K562 (cell line): ENCODE results near the gene KIF3A. TPM values are rescaled to one million over a fixed set of nuclear protein-coding genes. Genes with fewer than 3 reads are reported as not detected.

Source experiments
- BCL6 ChIP-seq: fragments of 250-450 bp; sonication (Bioruptor Pico); IDR thresholded peaks from 2 replicates; pipeline ENCODE4 v1.4.0; 2020
- CAMTA2 ChIP-seq: fragments of 250-450 bp; sonication (Bioruptor Pico); conservative IDR thresholded peaks from 2 replicates; pipeline ENCODE4 v1.5.1; 2022
- ELF1 ChIP-seq: fragments of 200-800 bp; sonication (Bioruptor generic); IDR thresholded peaks from 2 replicates; pipeline ENCODE4 v1.6.1; 2016; ENCODE audit warnings: missing genetic modification characterization, missing compliant biosample characterization
- GABPA ChIP-seq: fragments of 200-800 bp; sonication (Bioruptor generic); conservative IDR thresholded peaks from 2 replicates; pipeline ENCODE4 v1.6.1; 2016; ENCODE audit warnings: low read depth, missing genetic modification characterization, missing compliant biosample characterization
- HNRNPL ChIP-seq: fragments of 200-400 bp; formaldehyde crosslinking; IDR thresholded peaks from 2 replicates; pipeline ENCODE4 v1.6.1; 2017; ENCODE audit warnings: low read depth, mild to moderate bottlenecking, low read length
- HNRNPLL ChIP-seq: fragments of 200-400 bp; formaldehyde crosslinking; IDR thresholded peaks from 2 replicates; pipeline ENCODE4 v1.6.1; 2017; ENCODE audit warnings: low read length, low read depth, mild to moderate bottlenecking; ENCODE audit not compliant: poor library complexity, severe bottlenecking
- KAT2B ChIP-seq: IDR thresholded peaks from one replicate; pipeline ENCODE4 v1.6.1; 2012; ENCODE audit warnings: low read depth, mild to moderate bottlenecking, control low read depth, inconsistent platforms, low read length, moderate library complexity
- SMARCC2 ChIP-seq: fragments of 450-650 bp; IDR thresholded peaks from 2 replicates; pipeline ENCODE4 v1.6.1; 2017; ENCODE audit warnings: antibody characterized with exemption, moderate library complexity, mild to moderate bottlenecking, low read depth
- TAF15 ChIP-seq: fragments of 200-400 bp; formaldehyde crosslinking; IDR thresholded peaks from 2 replicates; pipeline ENCODE4 v1.6.1; 2017; ENCODE audit warnings: mild to moderate bottlenecking, low read depth, low read length, moderate library complexity
- TOE1 ChIP-seq, 2 experiments: fragments of 450-650 bp in 1 of 2; sonication (generic) in 1 of 2; formaldehyde crosslinking in 1 of 2; IDR thresholded peaks; 2 replicates each; pipeline versions ENCODE4 v1.7.1 to v1.8.0; 2016 to 2022; ENCODE audit warnings: borderline replicate concordance in 2 of 2, mild to moderate bottlenecking in 2 of 2, antibody characterized with exemption in 1 of 2, inconsistent platforms in 1 of 2, low read depth in 1 of 2, missing genetic modification reagents in 1 of 2, moderate library complexity in 1 of 2
- U2AF1 ChIP-seq: fragments of 200-400 bp; formaldehyde crosslinking; optimal IDR thresholded peaks from 2 replicates; pipeline ENCODE3; 2017; ENCODE audit warnings: mild to moderate bottlenecking, low read depth, low read length, moderate library complexity
- ZNF124 ChIP-seq: sonication (generic); formaldehyde crosslinking; IDR thresholded peaks from 2 replicates; pipeline ENCODE4 v1.8.1; 2022; ENCODE audit warnings: missing genetic modification reagents
- ZNF197 ChIP-seq: fragments of 200-800 bp; sonication (Bioruptor generic); IDR thresholded peaks from 2 replicates; pipeline ENCODE4 v1.6.1; 2016; ENCODE audit warnings: low read depth, missing genetic modification characterization, missing compliant biosample characterization
- ZNF445 ChIP-seq: fragments of 250-450 bp; sonication (Bioruptor Pico); IDR thresholded peaks from 2 replicates; pipeline ENCODE4 v1.4.0; 2020; ENCODE audit warnings: low read depth, mild to moderate bottlenecking, moderate library complexity
- polyA plus RNA-seq, 8 experiments: library from polyadenylated mRNA; depleted of rRNA in 4 of 8; stranded (reverse) in 5 of 8; unstranded in 3 of 8; fragments of >200 nt; fragmentation: Nextera tagmentation in 2 of 8; fragmentation: Illumina TruSeq in 1 of 8; extraction: Ambion mirVana in 2 of 8; extraction: Trizol in 1 of 8; gene quantifications; 2 replicates each; pipeline versions ENCODE4 v1.2.1 to v1.2.3, GENCODE V29; 2011 to 2014; ENCODE audit warnings: inconsistent platforms in 1 of 8, missing spikeins in 1 of 8
- total RNA-seq, 7 experiments: library from RNA; depleted of rRNA in 6 of 7; stranded (reverse); fragments of >200 nt in 6 of 7; fragmentation: Illumina TruSeq in 2 of 7; extraction: Trizol in 2 of 7; gene quantifications; 2 replicates each; pipeline versions ENCODE4 v1.2.1 to v1.2.3, GENCODE V29; 2011 to 2021; ENCODE audit warnings: low replicate concordance in 1 of 7
- TF ChIP-seq, protein P1 (sequence below): fragments of 200-600 bp; sonication (generic); IDR thresholded peaks from one replicate; pipeline ENCODE4 v1.6.1; 2012; ENCODE audit warnings: mild to moderate bottlenecking, low read depth, low read length, inconsistent platforms

The KIF3A gene
- total and polyA plus RNA-seq, 9 of the 15 experiments (the other 6 are each of a cell fraction or from before 2014, with no cell fraction given), result 1.5 to 7.8 (median 6.0) TPM

DNA sequence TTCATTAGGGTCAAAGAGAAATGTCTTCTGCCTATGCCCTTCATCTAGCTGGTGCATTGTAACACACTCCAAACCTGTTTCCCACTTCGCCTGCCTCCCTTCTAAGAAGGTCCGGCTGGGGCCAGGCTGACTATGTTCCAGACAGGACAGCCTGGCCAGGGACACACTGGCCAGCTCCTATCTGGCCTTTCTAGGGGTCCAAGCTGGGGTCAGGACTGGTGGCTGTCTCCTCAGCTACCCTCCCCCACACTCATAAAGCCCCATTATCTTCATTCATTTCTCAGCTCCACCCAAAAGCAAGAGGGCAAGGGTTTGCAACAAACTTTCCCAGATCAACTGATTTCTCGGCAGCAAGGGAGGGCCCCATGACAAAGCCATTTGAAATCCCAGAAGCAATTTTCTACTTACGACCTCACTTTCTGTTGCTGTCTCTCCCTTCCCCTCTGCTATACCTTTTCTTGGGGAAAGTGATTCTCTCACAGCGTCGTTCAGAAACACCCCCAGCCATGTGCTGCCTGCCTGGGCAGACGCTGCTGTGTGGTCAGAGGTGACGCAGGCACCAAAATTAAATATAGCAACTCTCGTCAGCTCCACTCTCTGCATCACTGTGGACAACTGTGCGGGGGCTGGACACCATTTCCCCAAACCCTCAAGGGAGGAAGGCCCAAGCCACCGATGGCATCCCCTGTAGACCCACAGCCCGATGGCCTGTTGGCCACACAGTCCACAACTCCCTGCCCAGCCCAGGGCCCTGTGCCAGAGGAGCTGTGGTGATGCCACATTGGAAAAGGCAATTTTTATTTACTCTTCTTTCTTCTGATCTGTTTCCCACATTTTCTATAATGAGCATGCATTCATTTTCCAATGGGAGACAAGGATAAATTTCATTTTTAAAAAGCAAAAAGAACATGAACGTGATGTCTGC lies 73.3 kb downstream of the KIF3A start (continued):
- TF ChIP-seq CAMTA2 (CRISPR knock-in tag) (0 out of 2 replicates have a peak, but pooled peaks have one; percentile 37), ZNF197 (no peak), TAF15 (no peak), ZNF445 (no peak), HNRNPL (no peak), SMARCC2 (no peak), BCL6 (CRISPR knock-in tag) (no peak), ZNF124 (CRISPR knock-in tag) (no peak), TOE1 (IDR thresholded peaks at IDR 0.05; ENCODE audit: borderline replicate concordance) (no peak), TOE1 (CRISPR knock-in tag; IDR thresholded peaks at IDR 0.05; ENCODE audit: borderline replicate concordance, low read depth) (no peak), U2AF1 (no peak), KAT2B (no peak), ELF1 (no peak), GABPA (tag) (0 out of 2 replicates have a peak, but pooled peaks have one; percentile 30), HNRNPLL (no peak)
- TF ChIP-seq, protein P1, sequence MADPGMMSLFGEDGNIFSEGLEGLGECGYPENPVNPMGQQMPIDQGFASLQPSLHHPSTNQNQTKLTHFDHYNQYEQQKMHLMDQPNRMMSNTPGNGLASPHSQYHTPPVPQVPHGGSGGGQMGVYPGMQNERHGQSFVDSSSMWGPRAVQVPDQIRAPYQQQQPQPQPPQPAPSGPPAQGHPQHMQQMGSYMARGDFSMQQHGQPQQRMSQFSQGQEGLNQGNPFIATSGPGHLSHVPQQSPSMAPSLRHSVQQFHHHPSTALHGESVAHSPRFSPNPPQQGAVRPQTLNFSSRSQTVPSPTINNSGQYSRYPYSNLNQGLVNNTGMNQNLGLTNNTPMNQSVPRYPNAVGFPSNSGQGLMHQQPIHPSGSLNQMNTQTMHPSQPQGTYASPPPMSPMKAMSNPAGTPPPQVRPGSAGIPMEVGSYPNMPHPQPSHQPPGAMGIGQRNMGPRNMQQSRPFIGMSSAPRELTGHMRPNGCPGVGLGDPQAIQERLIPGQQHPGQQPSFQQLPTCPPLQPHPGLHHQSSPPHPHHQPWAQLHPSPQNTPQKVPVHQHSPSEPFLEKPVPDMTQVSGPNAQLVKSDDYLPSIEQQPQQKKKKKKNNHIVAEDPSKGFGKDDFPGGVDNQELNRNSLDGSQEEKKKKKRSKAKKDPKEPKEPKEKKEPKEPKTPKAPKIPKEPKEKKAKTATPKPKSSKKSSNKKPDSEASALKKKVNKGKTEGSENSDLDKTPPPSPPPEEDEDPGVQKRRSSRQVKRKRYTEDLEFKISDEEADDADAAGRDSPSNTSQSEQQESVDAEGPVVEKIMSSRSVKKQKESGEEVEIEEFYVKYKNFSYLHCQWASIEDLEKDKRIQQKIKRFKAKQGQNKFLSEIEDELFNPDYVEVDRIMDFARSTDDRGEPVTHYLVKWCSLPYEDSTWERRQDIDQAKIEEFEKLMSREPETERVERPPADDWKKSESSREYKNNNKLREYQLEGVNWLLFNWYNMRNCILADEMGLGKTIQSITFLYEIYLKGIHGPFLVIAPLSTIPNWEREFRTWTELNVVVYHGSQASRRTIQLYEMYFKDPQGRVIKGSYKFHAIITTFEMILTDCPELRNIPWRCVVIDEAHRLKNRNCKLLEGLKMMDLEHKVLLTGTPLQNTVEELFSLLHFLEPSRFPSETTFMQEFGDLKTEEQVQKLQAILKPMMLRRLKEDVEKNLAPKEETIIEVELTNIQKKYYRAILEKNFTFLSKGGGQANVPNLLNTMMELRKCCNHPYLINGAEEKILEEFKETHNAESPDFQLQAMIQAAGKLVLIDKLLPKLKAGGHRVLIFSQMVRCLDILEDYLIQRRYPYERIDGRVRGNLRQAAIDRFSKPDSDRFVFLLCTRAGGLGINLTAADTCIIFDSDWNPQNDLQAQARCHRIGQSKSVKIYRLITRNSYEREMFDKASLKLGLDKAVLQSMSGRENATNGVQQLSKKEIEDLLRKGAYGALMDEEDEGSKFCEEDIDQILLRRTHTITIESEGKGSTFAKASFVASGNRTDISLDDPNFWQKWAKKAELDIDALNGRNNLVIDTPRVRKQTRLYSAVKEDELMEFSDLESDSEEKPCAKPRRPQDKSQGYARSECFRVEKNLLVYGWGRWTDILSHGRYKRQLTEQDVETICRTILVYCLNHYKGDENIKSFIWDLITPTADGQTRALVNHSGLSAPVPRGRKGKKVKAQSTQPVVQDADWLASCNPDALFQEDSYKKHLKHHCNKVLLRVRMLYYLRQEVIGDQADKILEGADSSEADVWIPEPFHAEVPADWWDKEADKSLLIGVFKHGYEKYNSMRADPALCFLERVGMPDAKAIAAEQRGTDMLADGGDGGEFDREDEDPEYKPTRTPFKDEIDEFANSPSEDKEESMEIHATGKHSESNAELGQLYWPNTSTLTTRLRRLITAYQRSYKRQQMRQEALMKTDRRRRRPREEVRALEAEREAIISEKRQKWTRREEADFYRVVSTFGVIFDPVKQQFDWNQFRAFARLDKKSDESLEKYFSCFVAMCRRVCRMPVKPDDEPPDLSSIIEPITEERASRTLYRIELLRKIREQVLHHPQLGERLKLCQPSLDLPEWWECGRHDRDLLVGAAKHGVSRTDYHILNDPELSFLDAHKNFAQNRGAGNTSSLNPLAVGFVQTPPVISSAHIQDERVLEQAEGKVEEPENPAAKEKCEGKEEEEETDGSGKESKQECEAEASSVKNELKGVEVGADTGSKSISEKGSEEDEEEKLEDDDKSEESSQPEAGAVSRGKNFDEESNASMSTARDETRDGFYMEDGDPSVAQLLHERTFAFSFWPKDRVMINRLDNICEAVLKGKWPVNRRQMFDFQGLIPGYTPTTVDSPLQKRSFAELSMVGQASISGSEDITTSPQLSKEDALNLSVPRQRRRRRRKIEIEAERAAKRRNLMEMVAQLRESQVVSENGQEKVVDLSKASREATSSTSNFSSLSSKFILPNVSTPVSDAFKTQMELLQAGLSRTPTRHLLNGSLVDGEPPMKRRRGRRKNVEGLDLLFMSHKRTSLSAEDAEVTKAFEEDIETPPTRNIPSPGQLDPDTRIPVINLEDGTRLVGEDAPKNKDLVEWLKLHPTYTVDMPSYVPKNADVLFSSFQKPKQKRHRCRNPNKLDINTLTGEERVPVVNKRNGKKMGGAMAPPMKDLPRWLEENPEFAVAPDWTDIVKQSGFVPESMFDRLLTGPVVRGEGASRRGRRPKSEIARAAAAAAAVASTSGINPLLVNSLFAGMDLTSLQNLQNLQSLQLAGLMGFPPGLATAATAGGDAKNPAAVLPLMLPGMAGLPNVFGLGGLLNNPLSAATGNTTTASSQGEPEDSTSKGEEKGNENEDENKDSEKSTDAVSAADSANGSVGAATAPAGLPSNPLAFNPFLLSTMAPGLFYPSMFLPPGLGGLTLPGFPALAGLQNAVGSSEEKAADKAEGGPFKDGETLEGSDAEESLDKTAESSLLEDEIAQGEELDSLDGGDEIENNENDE, result no peak
